Ammon's horn (tissue), 1 donor: Measurements from ENCODE around the gene SHISA6.
A peak's percentile ranks its signal among the peaks of the same experiment; 100 is the strongest.

Experiments
- DNase-seq: peaks from one replicate; pipeline ENCODE4 v3.0.0-alpha.2; 2016; ENCODE audit warnings: low spot score

The SHISA6 gene

GRCh38 chr17:11539637-11540036, 298.6 kb downstream of the SHISA6 start:
- DNase-seq: no peak

- no peak for DNase-seq
These were observed 304.0 kb downstream of the SHISA6 start for GRCh38 chr17:11545002-11545401.

GRCh38 chr17:11545696-11546095, 304.7 kb downstream of the SHISA6 start:
- DNase-seq: no peak

- no peak for DNase-seq
These were observed 306.8 kb downstream of the SHISA6 start for GRCh38 chr17:11547853-11548252.

- no peak for DNase-seq
These were observed 307.4 kb downstream of the SHISA6 start for GRCh38 chr17:11548398-11548797.

GRCh38 chr17:11550431-11550830, 309.4 kb downstream of the SHISA6 start:
- DNase-seq: no peak

- peak; percentile 48 for DNase-seq
These were observed 310.4 kb downstream of the SHISA6 start for GRCh38 chr17:11551442-11551841.

- no peak for DNase-seq
These were observed 312.1 kb downstream of the SHISA6 start for GRCh38 chr17:11553135-11553534.

GRCh38 chr17:11554042-11554441, 313.0 kb downstream of the SHISA6 start:
- peak; percentile 37 for DNase-seq

GRCh38 chr17:11554542-11554941, 313.5 kb downstream of the SHISA6 start:
- no peak for DNase-seq

GRCh38 chr17:11555530-11555929, 314.5 kb downstream of the SHISA6 start:
- DNase-seq: no peak

GRCh38 chr17:11557727-11558452, 316.9 kb downstream of the SHISA6 start:
- no peak for DNase-seq

GRCh38 chr17:11558681-11559234, 317.7 kb downstream of the SHISA6 start:
- DNase-seq: no peak

GRCh38 chr17:11559601-11560000, 318.6 kb downstream of the SHISA6 start:
- no peak for DNase-seq

GRCh38 chr17:11561281-11561680, 320.3 kb downstream of the SHISA6 start:
- DNase-seq: no peak

- DNase-seq: no peak
These were observed 320.7 kb downstream of the SHISA6 start for GRCh38 chr17:11561702-11562101.

- peak; percentile 59 for DNase-seq
These were observed 323.8 kb downstream of the SHISA6 start for GRCh38 chr17:11564589-11565380.

GRCh38 chr17:11565591-11565990, 324.6 kb downstream of the SHISA6 start:
- DNase-seq: no peak

- DNase-seq: no peak
These were observed 338.0 kb downstream of the SHISA6 start for GRCh38 chr17:11578998-11579397.

GRCh38 chr17:11580677-11581076, 339.7 kb downstream of the SHISA6 start:
- no peak for DNase-seq

GRCh38 chr17:11582217-11582616, 341.2 kb downstream of the SHISA6 start:
- DNase-seq: no peak

GRCh38 chr17:11583306-11583992, 342.4 kb downstream of the SHISA6 start:
- DNase-seq: no peak

GRCh38 chr17:11589716-11590115, 348.7 kb downstream of the SHISA6 start:
- no peak for DNase-seq
